Measurements from ENCODE around the gene MUSTN1.

The MUSTN1 gene

GRCh38 chr3:52852419-52852818 is 17.6 kb upstream of the MUSTN1 start:
- no peak for DNase-seq (ENCODE audit: low read depth in 1 of 2, low spot score in 1 of 2)

- DNase-seq (ENCODE audit: low read depth in 1 of 2, low spot score in 1 of 2) = no peak
Observed at GRCh38 chr3:52851348-52851747, 16.5 kb upstream of the MUSTN1 start.

GRCh38 chr3:52849656-52850055 is 14.8 kb upstream of the MUSTN1 start:
- DNase-seq (ENCODE audit: low read depth in 1 of 2, low spot score in 1 of 2) = no peak

GRCh38 chr3:52848617-52849016 is 13.8 kb upstream of the MUSTN1 start:
- no peak for DNase-seq (ENCODE audit: low read depth in 1 of 2, low spot score in 1 of 2)

- no peak for DNase-seq (ENCODE audit: low read depth in 1 of 2, low spot score in 1 of 2)
Observed at GRCh38 chr3:52847726-52848125, 12.9 kb upstream of the MUSTN1 start.

- DNase-seq (ENCODE audit: low read depth in 1 of 2, low spot score in 1 of 2) = no peak
Observed at GRCh38 chr3:52847241-52847640, 12.4 kb upstream of the MUSTN1 start.

- DNase-seq (ENCODE audit: low read depth in 1 of 2, low spot score in 1 of 2) = no peak
Observed at GRCh38 chr3:52846432-52846965, 11.7 kb upstream of the MUSTN1 start.

- no peak for DNase-seq (ENCODE audit: low read depth in 1 of 2, low spot score in 1 of 2)
Observed at GRCh38 chr3:52845691-52846431, 11.0 kb upstream of the MUSTN1 start.

GRCh38 chr3:52845157-52845556 is 10.3 kb upstream of the MUSTN1 start:
- DNase-seq (ENCODE audit: low read depth in 1 of 2, low spot score in 1 of 2) = no peak

GRCh38 chr3:52844290-52844975 is 9.6 kb upstream of the MUSTN1 start:
- no peak for DNase-seq (ENCODE audit: low read depth in 1 of 2, low spot score in 1 of 2)

- DNase-seq (ENCODE audit: low read depth in 1 of 2, low spot score in 1 of 2) = no peak
Observed at GRCh38 chr3:52843881-52844280, 9.1 kb upstream of the MUSTN1 start.

GRCh38 chr3:52843108-52843865 is 8.5 kb upstream of the MUSTN1 start:
- no peak for DNase-seq (ENCODE audit: low read depth in 1 of 2, low spot score in 1 of 2)

- DNase-seq (ENCODE audit: low read depth in 1 of 2, low spot score in 1 of 2) = no peak
Observed at GRCh38 chr3:52842424-52842823, 7.6 kb upstream of the MUSTN1 start.

GRCh38 chr3:52841981-52842340 is 7.1 kb upstream of the MUSTN1 start:
- no peak for DNase-seq (ENCODE audit: low read depth in 1 of 2, low spot score in 1 of 2)

GRCh38 chr3:52841211-52841980 is 6.6 kb upstream of the MUSTN1 start:
- DNase-seq (ENCODE audit: low read depth in 1 of 2, low spot score in 1 of 2) = no peak

- DNase-seq (ENCODE audit: low read depth in 1 of 2, low spot score in 1 of 2) = no peak
Observed at GRCh38 chr3:52839892-52840545, 5.2 kb upstream of the MUSTN1 start.

GRCh38 chr3:52839268-52839575 is 4.4 kb upstream of the MUSTN1 start:
- DNase-seq (ENCODE audit: low read depth in 1 of 2, low spot score in 1 of 2) = no peak

- no peak for DNase-seq (ENCODE audit: low read depth in 1 of 2, low spot score in 1 of 2)
Observed at GRCh38 chr3:52838561-52839267, 3.9 kb upstream of the MUSTN1 start.

- DNase-seq (ENCODE audit: low read depth in 1 of 2, low spot score in 1 of 2) = no peak
Observed at GRCh38 chr3:52836986-52837385, 2.2 kb upstream of the MUSTN1 start.

- DNase-seq (ENCODE audit: low read depth in 1 of 2, low spot score in 1 of 2) = no peak
Observed at GRCh38 chr3:52836471-52836845, 1.6 kb upstream of the MUSTN1 start.

Data from stimulated activated CD4-positive, alpha-beta T cell treated with anti-CD3 and anti-CD28 coated beads, Interleukin-15, amount 100 ng/mL, for 1 hour (primary cell).